ENCODE data around the gene RTEL1.

The RTEL1 gene

GRCh38 chr20:63690003-63690897 lies 32.1 kb downstream of the RTEL1 start:
- no peak for DNase-seq

- no peak for DNase-seq
Observed at GRCh38 chr20:63690898-63691710, 33.0 kb downstream of the RTEL1 start.

DNA sequence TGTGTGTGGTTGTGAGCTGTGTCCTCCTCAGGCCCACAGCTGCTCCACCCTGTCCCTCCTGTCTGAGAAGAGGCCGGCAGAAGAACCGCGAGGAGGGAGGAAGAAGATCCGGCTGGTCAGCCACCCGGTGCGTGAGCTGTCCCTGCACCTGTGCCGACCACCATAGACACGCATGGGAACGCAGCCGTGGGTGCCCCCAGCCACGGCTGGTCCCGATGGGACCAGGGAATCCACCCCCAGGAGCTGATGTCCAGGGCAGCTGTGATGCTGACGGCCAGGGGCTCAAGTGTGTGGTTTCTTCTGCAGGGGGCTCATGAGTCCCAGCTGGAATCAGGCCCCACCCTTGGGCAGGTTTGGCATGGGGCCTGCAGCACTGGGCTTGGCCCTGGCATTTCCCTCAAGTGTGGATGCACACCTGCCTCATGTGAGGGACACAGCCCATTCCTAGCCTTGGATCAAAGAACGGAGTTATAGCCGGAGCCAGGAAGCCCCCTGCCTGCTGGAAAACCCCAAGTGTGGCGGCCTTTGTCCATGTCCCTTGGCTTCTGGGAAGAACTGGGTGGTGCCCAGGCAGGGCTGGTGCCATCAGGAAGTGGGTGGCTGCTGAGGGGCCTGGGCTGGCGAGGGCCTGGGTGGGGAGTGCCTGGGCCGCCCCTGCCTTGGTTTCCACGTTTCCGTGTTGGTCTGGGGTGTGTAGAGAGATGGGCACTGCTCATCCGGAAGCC lies 33.8 kb downstream of the RTEL1 start:
- DNase-seq = no peak

- DNase-seq = no peak
Observed at GRCh38 chr20:63692436-63693082, 34.4 kb downstream of the RTEL1 start.

DNA sequence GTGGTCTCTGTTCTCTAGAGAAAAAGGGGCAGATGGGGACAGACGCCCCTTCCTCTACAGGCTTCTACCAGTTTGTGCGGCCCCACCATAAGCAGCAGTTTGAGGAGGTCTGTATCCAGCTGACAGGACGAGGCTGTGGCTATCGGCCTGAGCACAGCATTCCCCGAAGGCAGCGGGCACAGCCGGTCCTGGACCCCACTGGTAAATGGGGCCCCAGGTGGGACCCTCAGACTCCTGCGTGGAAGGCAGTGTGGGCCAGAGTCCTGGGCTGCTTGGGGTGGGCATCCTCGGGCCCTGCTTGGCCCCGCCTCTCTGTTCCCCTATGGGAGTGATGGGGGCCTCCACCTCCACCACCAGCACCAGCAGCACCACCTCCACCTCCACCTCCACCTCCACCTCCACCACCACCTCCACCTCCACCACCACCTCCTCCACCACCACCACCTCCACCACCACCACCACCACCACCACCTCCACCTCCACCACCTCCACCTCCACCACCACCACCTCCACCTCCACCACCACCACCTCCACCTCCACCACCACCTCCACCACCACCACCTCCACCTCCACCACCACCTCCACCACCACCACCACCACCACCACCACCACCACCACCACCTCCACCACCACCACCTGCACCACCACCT lies 35.1 kb downstream of the RTEL1 start:
- no peak for DNase-seq

- DNase-seq = no peak
Observed at GRCh38 chr20:63693733-63694583, 35.8 kb downstream of the RTEL1 start.

DNA sequence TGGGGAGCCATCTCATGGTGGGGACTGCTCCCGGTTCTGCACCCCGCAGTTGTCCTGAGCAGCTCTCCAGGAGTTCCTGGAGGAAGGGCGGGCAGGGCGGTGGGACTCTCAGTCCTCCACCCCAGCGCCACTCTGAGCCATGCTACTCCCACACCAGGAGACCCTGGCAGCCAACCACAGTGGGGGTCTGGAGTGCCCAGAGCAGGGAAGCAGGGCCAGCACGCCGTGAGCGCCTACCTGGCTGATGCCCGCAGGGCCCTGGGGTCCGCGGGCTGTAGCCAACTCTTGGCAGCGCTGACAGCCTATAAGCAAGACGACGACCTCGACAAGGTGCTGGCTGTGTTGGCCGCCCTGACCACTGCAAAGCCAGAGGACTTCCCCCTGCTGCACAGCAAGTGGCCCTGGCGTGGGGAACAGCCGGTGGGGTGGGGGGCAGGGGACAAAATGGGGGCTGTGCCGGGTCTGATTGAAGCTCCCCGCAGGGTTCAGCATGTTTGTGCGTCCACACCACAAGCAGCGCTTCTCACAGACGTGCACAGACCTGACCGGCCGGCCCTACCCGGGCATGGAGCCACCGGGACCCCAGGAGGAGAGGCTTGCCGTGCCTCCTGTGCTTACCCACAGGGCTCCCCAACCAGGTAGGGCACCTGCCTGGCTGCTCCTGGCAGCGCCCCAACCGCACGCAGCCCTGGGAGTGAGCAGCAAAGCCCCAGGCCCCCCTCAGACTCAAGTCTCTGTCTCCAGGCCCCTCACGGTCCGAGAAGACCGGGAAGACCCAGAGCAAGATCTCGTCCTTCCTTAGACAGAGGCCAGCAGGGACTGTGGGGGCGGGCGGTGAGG lies 36.7 kb downstream of the RTEL1 start:
- DNase-seq = no peak

- no peak for DNase-seq
Observed at GRCh38 chr20:63695424-63696305, 37.6 kb downstream of the RTEL1 start.

DNA sequence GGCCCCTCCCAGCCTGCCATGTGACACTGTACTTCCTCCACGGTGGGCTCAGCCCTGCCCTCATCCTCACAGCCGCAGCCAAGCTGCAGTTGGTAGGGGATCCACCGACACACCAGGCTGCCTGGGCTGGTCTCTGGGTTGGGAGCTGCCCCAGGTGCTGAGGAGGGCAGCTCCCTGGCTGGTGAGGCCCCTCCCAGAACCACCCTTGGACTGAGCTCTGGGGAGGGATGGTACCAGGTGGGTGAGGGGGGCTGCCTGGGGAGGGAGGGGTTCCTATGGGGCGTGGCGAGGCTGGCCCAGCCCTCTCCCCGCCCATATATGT lies 38.2 kb downstream of the RTEL1 start:
- DNase-seq = no peak

DNA sequence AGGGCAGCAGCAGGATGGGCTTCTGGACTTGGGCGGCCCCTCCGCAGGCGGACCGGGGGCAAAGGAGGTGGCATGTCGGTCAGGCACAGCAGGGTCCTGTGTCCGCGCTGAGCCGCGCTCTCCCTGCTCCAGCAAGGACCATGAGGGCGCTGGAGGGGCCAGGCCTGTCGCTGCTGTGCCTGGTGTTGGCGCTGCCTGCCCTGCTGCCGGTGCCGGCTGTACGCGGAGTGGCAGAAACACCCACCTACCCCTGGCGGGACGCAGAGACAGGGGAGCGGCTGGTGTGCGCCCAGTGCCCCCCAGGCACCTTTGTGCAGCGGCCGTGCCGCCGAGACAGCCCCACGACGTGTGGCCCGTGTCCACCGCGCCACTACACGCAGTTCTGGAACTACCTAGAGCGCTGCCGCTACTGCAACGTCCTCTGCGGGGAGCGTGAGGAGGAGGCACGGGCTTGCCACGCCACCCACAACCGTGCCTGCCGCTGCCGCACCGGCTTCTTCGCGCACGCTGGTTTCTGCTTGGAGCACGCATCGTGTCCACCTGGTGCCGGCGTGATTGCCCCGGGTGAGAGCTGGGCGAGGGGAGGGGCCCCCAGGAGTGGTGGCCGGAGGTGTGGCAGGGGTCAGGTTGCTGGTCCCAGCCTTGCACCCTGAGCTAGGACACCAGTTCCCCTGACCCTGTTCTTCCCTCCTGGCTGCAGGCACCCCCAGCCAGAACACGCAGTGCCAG lies 38.7 kb downstream of the RTEL1 start, which contains the start of gene TNFRSF6B:
TSS of gene TNFRSF6B (plus strand) at position 25 of the 729 bp plus-strand sequence. CDS start at position 141, 116 bp downstream.
- no peak for DNase-seq

DNA sequence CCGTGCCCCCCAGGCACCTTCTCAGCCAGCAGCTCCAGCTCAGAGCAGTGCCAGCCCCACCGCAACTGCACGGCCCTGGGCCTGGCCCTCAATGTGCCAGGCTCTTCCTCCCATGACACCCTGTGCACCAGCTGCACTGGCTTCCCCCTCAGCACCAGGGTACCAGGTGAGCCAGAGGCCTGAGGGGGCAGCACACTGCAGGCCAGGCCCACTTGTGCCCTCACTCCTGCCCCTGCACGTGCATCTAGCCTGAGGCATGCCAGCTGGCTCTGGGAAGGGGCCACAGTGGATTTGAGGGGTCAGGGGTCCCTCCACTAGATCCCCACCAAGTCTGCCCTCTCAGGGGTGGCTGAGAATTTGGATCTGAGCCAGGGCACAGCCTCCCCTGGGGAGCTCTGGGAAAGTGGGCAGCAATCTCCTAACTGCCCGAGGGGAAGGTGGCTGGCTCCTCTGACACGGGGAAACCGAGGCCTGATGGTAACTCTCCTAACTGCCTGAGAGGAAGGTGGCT lies 39.3 kb downstream of the RTEL1 start:
- no peak for DNase-seq

- DNase-seq = no peak
Observed at GRCh38 chr20:63697868-63698545, 39.9 kb downstream of the RTEL1 start.

DNA sequence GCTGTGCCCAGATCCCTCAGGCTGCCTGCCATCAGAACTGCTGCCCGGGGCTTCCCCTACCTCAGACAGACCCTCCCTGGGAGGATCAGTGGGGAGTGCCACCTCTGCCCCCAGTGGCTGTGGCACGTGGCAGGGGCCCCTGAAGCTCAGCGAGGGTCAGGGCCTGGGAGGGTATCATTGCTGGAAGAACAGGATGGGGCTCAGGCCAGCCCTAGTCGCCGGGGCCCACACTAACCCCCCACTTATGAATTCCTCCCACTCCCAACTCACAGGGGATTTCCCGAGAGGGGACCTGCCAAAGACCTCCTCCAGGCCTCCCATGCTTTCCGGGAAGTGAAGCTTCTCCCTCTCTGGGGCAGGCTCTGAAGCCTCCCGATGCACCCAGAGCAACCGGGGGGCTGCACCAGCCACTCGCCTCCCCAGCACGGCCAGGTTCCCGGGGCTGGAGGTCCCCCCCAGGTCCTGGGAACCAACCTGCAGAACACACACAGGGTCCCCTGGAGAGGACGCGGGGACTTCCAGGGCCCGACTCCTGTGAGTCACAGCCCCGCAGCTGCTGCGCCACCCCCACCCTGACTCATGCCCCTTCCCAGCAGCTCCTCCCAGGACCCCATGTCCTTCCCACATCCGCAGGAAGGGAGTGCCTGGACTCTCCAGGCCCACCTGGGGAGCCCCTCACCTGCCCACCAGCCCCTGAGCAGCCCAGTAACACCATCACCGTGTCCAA lies 40.8 kb downstream of the RTEL1 start:
- no peak for DNase-seq

- DNase-seq = no peak
Observed at GRCh38 chr20:63699466-63700198, 41.5 kb downstream of the RTEL1 start.

DNA sequence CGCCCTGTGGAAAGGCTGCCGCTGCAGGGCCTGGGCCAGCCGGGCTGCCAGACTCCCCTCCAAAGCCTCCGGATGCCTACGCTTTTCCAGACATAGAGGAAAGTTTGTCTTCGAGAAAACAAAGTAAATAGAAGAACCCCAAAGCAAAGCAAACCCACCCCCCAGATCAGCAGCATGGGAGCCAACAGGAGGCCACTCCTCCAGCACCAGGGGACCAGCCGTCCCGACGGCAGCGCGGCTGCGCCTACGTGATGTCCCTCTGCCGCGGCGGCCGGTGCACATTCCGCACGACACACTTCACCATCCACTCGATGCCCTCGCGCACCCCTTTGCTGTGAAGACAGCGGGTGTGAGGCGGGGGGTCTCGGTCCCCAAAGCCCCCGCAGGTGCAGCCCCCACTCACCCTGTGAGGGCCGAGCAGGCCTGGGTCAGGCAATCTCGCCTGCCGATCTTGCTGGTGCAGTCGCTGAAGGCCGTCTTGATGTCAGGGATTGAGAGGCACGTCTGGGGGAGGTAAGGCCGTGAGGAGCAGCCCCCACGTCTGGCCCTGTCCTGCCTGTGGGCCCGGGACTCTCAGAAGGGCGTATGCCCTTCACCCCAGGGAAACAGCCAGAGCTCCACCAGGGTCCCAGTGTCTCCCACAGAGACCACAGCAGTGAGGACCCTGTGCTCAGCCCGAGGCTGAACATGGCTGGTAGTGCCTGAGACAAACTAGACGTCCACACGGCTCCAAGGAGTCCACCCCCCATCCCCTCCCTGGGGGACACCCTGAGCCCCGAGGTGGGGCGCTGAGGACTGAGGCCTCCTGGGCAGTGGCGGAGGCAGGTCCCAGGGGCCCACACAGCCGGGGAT lies 42.3 kb downstream of the RTEL1 start:
- DNase-seq = no peak

DNA sequence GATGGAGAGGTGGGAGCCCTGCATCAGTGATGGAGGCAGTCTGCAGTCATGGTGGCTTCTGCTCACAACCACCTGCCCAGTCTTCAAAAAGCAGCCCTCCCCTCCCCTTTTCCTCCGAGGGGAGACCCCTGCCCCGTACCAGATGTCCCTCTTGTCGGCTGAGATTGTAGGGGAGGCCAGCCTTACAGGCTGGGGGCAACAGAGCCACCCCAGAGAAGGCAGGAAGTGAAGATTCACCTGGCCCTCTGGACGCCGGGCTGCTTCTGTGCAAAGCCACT lies 42.9 kb downstream of the RTEL1 start:
- DNase-seq = no peak
